ENCODE measurements around the gene NAALAD2.
"Not testable (repeated sequence)": the region's sequence is repeated elsewhere in the genome, so short reads cannot be mapped to it uniquely, and the experiment has no call there.

NAALAD2 gene

DNA sequence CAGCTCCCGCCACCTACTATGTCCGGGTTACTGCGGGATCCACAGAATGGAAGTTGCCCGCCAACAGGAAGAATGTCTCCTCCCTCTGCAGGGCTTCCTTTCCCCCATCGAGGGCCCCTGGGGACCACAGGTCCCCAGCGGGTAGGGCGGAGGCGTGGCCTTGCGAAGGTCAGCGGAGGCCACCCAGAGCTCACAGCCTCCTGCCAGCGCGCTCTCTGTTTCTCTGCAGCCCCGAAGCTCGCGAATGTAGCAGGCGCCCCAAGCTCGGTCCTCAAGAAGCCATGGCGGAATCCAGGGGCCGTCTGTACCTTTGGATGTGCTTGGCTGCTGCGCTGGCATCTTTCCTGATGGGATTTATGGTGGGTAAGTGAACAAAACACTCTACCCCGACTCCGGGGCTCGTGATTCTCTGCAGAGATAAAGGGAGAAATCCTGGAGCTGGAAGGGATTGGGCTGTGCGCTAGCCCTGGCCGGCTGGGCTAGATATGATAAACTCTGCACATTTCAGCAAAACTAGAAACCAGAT lies at the start of gene NAALAD2:
NAALAD2 (plus strand) TSS at position 186 of the 526 bp plus-strand sequence; CDS start at position 282, 96 bp downstream.
- in situ Hi-C loops (cut with MboI; ENCODE audit: low sequenced_read_pairs), result no loop called here

DNA sequence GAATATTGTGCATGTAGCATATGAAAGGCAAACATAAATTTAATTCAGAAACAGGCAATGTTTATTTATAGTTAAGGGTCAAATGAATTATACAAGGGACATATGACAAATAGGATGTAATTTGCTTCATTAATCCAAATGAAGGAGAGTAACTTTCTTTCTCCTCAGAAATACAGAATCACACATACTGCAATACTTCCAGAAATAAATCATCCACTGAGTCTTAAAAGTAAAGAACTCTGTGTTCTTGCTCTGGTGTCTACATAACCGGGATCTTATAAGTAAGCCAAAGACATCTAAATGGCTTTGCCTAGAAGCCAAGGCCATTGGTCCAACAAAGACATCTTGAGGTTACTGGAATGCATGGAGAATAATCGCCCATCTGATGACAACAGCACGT lies 48.8 kb upstream of the NAALAD2 start, which contains the start of gene UBTFL1:
UBTFL1 (plus strand) TSS at position 301 of the 400 bp plus-strand sequence; CDS start at position 301, 0 bp downstream.
- in situ Hi-C loops (cut with MboI; ENCODE audit: low sequenced_read_pairs), result not testable (repeated sequence)

- in situ Hi-C loops (cut with MboI; ENCODE audit: low sequenced_read_pairs), result not testable (repeated sequence)
Measured at GRCh38 chr11:90088731-90089130, 45.7 kb upstream of the NAALAD2 start.

- in situ Hi-C loops (cut with MboI; ENCODE audit: low sequenced_read_pairs), result not testable (repeated sequence)
Measured at GRCh38 chr11:90095230-90095924, 39.1 kb upstream of the NAALAD2 start.

- in situ Hi-C loops (cut with MboI; ENCODE audit: low sequenced_read_pairs), result not testable (repeated sequence)
Measured at GRCh38 chr11:90098261-90098660, 36.2 kb upstream of the NAALAD2 start.

GRCh38 chr11:90100431-90100830 lies 34.0 kb upstream of the NAALAD2 start:
- in situ Hi-C loops (cut with MboI; ENCODE audit: low sequenced_read_pairs), result no loop called here

GRCh38 chr11:90113541-90113940 lies 20.9 kb upstream of the NAALAD2 start:
- in situ Hi-C loops (cut with MboI; ENCODE audit: low sequenced_read_pairs), result no loop called here

DNA sequence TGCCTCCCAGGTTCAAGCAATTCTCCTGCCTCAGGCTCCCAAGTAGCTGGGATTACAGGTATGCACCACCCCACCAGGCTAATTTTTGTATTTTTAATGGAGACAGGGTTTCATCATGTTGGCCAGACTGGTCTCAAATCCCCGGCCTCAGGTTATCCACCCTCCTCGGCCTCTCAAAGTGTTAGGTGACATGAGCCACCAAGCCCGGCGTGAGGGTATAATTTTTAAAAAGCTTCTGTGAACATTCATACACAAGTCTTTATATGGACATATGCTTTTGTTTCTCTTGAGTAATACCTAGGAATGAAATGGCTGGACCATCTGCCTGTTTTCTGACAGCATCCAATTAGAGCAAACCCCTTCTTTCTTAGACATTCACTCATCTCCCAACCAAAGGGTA lies 14.3 kb upstream of the NAALAD2 start:
- in situ Hi-C loops (cut with MboI; ENCODE audit: low sequenced_read_pairs), result no loop called here

GRCh38 chr11:90124371-90124770 lies 10.1 kb upstream of the NAALAD2 start:
- in situ Hi-C loops (cut with MboI; ENCODE audit: low sequenced_read_pairs), result no loop called here

DNA sequence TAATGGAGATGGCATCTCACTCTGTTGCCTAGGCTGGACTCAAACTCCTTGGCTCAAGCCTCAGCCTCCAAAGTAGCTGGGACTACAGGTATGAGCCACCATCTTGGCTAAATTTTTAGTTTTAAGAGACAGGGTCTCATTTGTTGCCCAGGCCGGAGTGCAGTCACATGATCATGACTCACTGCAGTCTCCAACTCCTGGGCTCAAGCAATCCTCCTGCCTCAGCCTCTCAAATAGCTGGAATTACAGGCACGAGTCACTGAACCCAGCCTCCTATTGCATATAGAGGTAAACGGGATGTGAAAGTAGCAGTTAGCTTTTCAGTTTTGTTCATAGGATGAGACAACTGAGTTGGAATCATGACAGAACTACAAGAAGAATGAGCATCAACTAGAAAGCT lies 9.5 kb upstream of the NAALAD2 start:
- in situ Hi-C loops (cut with MboI; ENCODE audit: low sequenced_read_pairs), result no loop called here

DNA sequence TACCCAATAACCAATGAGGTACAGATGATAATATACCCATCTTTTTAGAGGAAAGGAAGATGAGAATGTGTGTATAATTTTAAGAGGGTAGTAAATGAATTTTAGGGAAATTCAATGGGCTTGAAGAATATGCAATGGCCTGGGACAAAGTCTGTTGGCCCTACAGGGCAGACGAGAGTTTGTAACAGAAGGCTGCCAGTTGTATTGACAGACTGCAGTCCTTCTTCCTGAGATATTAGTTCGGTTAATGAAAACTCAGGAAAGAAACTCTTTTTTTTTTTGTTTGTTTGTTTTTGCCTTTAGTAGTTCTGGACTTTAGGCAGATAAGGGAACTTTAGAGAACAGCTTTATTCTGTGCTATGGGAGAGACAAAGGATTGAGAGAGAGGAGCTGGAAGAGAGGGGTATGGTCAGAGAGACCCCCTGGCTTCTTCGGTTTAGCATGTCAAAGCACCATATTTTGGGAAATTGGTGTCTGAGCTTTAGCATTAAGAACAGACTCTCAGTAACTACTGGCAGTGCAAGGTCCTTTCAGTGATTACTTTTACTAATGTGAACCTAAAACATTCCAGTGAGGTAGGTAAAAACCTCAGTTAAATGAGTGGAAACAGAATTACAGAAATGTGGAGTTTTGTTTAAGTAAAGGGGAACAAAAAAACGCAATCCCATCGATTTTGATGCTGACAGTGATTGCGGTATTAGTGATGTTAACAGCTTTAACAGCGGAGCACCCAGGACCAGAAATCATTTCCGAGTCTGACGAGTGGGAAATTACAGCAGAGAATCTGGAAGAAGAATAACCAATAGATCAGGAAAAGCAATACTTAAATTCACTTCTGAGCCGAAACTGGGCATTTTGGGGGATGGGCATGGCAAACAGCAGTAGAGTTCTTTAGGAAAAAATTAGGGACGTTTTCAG lies 644 bp upstream of the NAALAD2 start:
- in situ Hi-C loops (cut with MboI; ENCODE audit: low sequenced_read_pairs), result no loop called here

DNA sequence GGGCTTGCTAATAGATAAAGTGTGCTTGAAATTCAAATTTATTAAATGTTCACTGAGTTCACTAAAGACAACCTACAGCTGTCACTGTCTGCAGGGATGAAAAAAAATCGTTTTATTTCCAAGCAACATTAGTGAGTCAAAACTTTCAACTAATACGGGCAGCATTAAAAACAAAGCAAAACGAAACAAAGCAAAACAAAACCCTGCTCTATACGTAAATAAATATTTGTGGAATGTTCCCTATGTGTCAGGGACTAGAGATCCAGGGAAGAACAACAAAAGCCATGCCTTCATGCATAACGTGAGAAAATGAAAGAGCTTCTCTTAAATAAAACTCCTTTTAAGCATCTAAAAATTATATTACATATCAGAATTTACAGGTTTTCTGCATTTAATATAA lies 553 bp downstream of the NAALAD2 start:
- in situ Hi-C loops (cut with MboI; ENCODE audit: low sequenced_read_pairs), result no loop called here

DNA sequence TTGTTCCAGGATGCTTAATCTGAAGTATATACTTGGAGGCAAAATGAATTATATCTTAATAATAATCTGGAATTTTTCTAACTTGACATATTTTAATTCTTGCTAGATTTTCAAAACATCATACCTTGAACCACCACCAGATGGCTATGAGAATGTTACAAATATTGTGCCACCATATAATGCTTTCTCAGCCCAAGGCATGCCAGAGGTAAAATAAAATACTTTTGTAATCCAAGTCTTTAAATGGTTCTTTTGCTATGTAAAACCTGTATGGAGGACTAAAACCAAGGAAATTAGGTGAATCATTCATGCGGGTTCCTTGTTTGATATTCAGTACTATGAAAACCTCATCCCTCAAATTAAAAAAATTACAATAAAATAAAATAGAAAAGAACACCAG lies 14.4 kb downstream of the NAALAD2 start:
- in situ Hi-C loops (cut with MboI; ENCODE audit: low sequenced_read_pairs), result no loop called here

- in situ Hi-C loops (cut with MboI; ENCODE audit: low sequenced_read_pairs), result not testable (repeated sequence)
Measured at GRCh38 chr11:90166982-90167573, 32.6 kb downstream of the NAALAD2 start.

DNA sequence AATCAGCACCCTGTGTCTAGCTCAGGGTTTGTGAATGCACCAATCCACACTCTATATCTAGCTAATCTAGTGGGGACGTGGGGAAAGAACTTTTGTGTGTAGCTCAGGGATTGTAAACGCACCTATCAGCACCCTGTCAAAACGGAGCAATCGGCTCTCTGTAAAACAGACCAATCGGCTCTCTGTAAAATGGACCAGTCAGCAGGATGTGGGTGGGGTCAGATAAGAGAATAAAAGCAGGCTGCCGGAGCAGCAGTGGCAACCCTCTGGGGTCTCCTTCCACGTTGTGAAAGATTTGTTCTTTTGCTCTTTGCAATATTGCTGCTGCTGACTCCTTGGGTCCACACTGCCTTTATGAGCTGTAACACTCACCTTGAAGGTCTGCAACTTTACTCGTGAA lies 33.2 kb downstream of the NAALAD2 start:
- in situ Hi-C loops (cut with MboI; ENCODE audit: low sequenced_read_pairs), result not testable (repeated sequence)

DNA sequence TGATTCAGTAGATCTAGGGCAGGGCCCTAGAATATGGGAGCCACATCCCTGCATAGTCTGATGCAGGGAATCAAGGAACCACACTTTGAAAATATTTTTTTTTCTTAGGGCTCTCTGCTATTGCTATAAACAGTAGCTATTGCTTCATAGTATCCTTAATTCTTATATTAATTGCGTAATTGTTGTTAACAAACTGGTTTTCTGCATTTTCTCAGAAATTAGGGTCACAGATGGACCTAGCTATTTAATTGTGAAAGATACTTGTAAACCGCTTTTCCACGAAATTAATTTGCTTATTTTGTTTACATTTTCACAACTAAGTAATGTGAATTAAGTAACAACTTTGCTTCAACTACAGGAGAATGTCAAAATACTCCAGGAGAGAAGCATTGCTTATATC lies 34.1 kb downstream of the NAALAD2 start:
- in situ Hi-C loops (cut with MboI; ENCODE audit: low sequenced_read_pairs), result no loop called here

GRCh38 chr11:90171359-90171758 lies 36.9 kb downstream of the NAALAD2 start:
- in situ Hi-C loops (cut with MboI; ENCODE audit: low sequenced_read_pairs), result no loop called here

DNA sequence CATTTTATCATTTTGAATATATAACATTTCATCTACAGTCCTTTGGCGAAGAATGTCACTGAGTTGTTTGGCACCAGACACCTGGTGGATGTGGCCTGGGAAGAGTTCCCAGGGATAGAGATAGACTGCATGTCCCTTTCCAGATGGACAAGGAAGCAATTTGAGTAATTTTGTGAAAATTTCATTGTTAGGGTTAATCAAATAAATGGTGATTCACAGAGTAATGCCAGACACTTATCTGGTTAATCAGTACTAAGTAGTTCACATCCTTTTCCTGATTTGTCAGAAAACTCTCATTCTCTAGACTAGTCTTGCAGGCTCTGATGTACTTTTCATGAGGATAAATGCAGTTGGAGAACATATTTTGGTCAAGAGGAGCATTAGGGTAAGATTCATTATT lies 41.6 kb downstream of the NAALAD2 start:
- in situ Hi-C loops (cut with MboI; ENCODE audit: low sequenced_read_pairs), result no loop called here

- in situ Hi-C loops (cut with MboI; ENCODE audit: low sequenced_read_pairs), result no loop called here
Measured at GRCh38 chr11:90178751-90179150, 44.3 kb downstream of the NAALAD2 start.

DNA sequence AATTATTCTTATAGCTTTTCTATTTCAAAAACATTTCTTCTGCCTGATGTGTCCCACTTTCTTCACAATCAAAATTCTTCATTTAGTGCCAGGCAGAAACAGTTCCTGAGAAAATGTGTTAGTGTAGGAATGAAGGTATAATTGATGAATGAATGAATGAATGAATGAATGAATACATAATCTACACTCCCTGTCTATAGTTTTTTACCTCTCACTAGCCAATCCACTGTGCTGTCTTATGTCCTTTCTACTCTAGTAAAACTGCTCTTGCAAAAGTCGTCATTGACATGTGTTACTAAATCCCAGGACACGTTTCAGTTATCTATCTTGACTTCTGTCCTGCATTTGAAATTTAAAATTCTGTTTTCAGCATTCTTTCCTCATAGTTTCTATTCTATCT lies 45.5 kb downstream of the NAALAD2 start:
- in situ Hi-C loops (cut with MboI; ENCODE audit: low sequenced_read_pairs), result no loop called here

- in situ Hi-C loops (cut with MboI; ENCODE audit: low sequenced_read_pairs), result no loop called here
Measured at GRCh38 chr11:90187839-90188238, 53.4 kb downstream of the NAALAD2 start.
